SU-DHL-6 (cell line): Measurements from ENCODE around the gene GNPTAB.

Source experiments
- EZH2phosphoT487 ChIP-seq: fragments of 200-600 bp; sonication (generic), shearing (Covaris generic); conservative IDR thresholded peaks from 2 replicates; pipeline ENCODE4 v1.6.1; 2018; ENCODE audit warnings: mild to moderate bottlenecking, antibody characterized with exemption, low read length, moderate library complexity, mixed read lengths
- TF ChIP-seq, protein P1 (sequence below): fragments of 200-600 bp; sonication (generic); IDR thresholded peaks from one replicate; pipeline ENCODE4 v1.5.1; 2017; ENCODE audit warnings: antibody characterized with exemption, mild to moderate bottlenecking, low read length, moderate library complexity; ENCODE audit not compliant: insufficient read depth, poor library complexity, severe bottlenecking

DNA sequence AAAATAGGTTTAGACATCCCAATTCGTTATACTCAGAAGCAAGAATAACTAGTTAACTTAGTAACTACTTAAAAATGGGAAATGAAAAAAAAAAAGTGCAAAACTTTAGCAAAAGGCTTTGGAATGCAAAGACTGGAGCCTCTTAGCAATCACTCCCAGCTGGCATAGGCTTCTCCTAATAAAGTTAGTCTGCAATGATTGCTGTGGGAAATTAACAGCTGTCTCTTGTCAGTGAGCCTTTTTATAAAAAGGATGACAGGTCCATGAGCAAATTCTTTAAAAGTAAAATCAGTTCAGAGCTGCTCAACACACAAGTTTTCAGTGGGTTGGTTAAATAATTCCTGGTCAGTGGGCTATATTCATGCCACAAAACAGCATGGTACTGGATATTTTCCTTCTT is 84.1 kb downstream of the GNPTAB start:
- TF ChIP-seq, protein P1, sequence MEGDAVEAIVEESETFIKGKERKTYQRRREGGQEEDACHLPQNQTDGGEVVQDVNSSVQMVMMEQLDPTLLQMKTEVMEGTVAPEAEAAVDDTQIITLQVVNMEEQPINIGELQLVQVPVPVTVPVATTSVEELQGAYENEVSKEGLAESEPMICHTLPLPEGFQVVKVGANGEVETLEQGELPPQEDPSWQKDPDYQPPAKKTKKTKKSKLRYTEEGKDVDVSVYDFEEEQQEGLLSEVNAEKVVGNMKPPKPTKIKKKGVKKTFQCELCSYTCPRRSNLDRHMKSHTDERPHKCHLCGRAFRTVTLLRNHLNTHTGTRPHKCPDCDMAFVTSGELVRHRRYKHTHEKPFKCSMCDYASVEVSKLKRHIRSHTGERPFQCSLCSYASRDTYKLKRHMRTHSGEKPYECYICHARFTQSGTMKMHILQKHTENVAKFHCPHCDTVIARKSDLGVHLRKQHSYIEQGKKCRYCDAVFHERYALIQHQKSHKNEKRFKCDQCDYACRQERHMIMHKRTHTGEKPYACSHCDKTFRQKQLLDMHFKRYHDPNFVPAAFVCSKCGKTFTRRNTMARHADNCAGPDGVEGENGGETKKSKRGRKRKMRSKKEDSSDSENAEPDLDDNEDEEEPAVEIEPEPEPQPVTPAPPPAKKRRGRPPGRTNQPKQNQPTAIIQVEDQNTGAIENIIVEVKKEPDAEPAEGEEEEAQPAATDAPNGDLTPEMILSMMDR = no peak
- TF ChIP-seq EZH2phosphoT487 = no peak
